LNCAP (cell line): Measurements from ENCODE around the gene UBAC2.

ENCODE experiments used
- TF ChIP-seq, protein P1 (sequence below): fragments of 450-650 bp; IDR thresholded peaks from 2 replicates; pipeline ENCODE4 v1.5.1; 2017; ENCODE audit warnings: mild to moderate bottlenecking

Gene UBAC2

DNA sequence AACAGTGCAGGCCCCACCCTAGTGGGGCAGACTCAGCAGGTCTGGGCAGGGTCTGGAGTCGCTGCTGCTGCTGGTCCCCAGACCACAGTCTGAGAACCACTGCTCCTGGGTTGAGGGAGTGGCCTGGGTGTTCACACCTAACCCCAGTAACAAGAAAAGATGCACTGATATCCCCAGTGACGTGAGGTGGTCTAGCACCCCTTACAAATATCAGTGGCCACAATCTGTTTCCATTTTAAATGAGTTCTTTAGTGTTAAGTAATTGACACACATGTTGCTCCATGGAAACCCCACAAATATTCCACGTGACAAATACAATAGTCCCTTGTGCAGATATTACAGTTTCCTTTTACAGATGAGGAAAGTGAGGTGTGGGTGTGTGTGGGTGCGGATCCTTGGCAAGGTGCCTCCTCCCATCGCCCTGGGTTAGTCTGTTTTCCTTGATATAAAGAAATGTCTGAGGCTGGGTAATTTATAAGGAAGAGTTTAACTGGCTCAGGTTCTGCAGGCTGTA lies 202.9 kb downstream of the UBAC2 start:
- TF ChIP-seq, protein P1, sequence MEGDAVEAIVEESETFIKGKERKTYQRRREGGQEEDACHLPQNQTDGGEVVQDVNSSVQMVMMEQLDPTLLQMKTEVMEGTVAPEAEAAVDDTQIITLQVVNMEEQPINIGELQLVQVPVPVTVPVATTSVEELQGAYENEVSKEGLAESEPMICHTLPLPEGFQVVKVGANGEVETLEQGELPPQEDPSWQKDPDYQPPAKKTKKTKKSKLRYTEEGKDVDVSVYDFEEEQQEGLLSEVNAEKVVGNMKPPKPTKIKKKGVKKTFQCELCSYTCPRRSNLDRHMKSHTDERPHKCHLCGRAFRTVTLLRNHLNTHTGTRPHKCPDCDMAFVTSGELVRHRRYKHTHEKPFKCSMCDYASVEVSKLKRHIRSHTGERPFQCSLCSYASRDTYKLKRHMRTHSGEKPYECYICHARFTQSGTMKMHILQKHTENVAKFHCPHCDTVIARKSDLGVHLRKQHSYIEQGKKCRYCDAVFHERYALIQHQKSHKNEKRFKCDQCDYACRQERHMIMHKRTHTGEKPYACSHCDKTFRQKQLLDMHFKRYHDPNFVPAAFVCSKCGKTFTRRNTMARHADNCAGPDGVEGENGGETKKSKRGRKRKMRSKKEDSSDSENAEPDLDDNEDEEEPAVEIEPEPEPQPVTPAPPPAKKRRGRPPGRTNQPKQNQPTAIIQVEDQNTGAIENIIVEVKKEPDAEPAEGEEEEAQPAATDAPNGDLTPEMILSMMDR, result no peak

DNA sequence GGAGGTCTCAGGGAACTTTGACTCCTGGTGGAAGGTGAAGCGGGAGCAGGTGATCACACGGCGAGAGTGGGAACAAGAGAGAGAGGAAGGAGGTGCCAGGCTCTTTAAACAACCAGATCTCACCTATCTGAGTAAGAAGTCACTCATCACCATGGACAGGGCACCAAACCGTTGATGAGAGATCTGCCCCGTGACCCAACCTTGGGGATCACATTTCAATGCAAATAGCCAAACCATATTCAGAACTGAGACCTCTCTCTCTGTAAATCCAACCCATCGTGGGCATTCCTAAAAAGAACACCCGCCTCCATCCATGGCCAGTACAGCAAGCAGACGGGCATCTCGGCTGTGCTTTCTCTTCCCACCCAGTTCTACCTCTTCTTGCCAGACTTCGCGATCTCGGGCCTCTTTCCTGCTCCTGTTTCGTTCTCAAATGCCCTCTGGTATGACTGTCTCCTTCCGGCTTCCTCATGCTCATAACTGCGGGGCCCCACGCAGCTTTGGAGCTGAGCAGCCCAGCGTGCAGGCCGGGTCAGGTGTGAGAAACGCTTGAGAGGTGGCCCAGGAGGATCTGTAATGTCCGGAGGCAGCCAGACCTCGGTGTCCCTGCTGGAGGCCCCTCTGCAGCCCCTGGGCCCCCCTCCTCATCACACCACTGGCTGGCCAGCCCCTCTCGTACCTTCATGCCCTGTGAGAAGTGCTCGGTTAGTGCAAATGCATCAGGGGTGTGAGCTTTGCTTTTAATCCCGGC lies 203.5 kb downstream of the UBAC2 start:
- TF ChIP-seq, protein P1, result no peak

DNA sequence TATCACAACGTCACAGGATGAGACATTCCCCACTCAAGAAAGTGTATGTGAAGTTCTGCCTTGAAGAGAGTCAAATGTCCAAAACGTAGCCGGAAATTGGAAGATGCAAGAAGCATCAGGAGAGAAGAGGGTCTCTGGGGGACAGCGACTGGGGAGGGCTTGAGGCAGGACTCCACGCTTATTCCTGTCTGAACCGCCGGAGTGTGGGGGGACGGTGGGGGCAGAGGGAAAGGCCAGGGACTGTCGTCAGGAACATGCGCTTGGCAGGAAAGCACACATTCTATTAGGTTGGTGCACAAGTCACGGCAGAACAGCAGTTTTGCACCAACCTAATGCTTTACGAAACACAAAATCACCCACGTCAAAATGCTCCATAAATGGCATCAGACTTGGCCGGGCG lies 205.3 kb downstream of the UBAC2 start:
- TF ChIP-seq, protein P1, result no peak

DNA sequence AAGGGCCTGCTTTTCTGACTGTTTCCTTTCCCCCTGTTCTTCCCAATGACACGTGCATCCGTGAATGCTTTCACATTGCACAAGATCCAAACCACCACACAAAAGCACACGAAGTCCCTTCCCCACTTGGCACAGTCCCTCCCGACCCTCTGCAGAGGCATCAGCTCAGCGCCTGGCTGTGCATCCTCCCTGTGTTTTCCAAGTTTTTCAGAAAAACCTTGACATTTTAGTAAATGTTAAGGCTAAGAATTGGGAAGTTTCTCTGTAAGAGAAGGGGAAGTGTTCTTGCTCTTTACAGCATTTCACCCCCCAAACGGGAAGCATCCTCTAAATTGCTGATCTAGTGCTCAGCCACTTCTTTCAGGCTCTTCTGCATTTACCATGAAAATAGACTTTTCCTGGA lies 206.1 kb downstream of the UBAC2 start:
- TF ChIP-seq, protein P1, result no peak

DNA sequence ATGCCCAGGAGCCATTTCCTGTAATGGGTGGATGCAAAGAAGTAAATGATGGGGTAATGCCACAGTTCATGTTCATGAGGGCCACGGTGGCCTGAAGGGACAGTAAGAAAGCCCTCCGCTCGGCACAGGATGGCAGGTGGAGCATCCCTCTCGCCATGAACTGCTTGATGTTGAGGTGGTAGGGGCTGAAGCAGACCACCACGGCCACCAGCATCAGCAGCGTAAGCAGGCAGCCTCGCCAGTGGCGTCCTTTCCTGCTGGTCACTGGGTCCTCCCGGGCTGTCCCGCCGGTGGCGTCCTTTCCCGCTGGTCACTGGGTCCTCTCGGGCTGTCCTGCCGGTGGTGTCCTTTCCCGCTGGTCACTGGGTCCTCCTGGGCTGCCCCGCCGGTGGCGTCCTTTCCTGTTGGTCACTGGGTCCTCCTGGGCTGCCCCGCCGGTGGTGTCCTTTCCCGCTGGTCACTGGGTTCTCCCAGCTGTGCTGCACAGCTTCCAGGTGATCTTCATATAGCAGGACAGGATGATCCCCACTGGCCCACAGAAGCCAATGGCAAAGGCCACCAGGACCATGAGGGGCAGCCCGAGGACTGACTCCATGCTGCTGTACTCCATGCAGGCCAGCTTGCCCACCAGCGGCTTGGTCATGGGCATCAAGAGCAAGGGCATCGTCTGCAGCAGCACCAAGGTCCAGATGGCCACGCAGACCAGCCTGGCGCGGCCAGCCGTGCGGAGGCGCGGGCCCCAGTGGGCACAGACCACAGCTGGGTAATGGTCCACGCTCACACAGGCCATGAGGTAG lies 207.4 kb downstream of the UBAC2 start:
- TF ChIP-seq, protein P1, result no peak

- TF ChIP-seq, protein P1, result no peak
Observed at GRCh38 chr13:99408703-99409000, 208.0 kb downstream of the UBAC2 start.

- TF ChIP-seq, protein P1, result no peak
Observed at GRCh38 chr13:99412856-99413255, 212.2 kb downstream of the UBAC2 start.
